GM12874 (cell line): Measurements from ENCODE around the gene CLOCK.

Source experiments
- CTCF ChIP-seq: IDR thresholded peaks from 2 replicates; pipeline ENCODE4 v1.5.1; 2011; ENCODE audit warnings: low read depth, mild to moderate bottlenecking, control low read depth, low read length, moderate library complexity; ENCODE audit not compliant: insufficient read depth

CLOCK gene

DNA sequence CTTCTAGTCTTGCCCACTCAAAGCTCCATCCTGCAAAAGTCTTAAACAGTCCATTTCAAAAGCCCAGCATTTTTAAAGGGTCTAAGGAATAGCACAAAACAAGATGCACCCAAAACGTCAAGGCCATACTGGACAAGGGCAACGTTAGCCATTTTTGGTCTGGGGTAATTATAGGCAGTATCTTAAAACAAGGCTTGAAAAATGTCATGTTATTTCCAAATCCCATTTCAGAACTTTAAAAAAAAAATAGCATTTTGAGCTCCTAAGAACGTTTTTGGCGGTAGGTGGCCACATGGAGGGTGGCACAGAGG, 151.5 kb downstream of the CLOCK start:
- TF ChIP-seq CTCF = no peak

DNA sequence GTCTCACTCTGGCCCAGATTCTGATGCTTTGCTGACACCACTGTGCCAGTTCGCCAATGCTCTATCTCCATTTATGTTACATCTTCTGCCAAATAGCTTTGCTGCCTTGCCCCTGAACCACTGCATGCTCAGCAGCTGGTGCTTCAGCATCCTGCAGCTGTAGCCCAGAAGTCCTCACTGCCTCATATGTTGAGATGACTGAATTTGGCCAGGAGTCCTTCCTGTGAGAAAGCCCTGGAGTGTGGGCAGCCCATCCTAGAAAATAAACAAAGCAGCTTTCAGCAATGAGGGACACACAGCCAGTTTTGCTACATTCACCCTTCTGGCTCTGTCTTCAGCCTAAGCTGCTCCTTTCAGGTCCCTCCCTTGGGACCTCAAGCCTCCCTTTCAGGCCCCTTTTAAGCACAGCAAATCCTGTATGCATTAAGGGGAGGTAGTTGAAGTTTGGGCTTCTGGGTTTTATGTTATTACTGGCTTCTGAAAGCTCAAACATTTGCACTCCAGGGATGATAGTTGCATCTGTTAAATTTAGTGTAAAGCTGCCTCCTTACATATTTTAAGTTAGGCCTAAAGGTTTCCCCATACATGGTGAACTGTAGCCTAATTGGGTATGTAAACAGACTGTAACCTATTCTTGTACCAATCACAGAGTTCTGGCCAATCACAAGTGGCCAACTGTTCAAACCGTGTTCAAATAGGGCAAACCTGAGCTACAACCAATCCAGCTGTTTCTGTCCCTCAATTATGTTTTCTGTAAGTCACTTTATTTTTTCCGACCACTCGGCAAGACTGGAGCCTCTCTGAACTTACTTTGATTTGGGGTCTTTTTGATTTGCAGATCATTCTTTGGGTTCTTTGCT, 153.0 kb downstream of the CLOCK start:
- TF ChIP-seq CTCF = no peak

DNA sequence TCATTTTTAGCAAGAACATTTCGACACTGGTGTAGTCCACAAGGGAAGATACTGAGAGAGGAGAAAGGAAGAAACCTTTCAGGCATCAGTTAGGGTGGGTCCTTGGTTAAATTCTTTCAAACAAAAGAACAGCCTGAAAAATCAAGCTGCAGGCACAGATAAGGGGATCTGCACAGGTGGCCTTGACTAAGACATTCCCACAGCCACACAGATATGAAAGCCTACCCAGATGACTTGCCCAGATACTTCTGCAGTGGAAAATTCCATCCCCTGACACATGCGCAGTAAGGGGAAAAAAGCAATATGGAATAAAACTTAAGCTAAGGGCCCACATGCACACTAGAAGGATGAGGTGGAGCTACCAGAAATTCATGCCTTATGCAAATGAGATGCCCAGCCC, 159.9 kb downstream of the CLOCK start:
- TF ChIP-seq CTCF = no peak

GRCh38 chr4:55386073-55386472, 160.6 kb downstream of the CLOCK start:
- no peak for TF ChIP-seq CTCF

DNA sequence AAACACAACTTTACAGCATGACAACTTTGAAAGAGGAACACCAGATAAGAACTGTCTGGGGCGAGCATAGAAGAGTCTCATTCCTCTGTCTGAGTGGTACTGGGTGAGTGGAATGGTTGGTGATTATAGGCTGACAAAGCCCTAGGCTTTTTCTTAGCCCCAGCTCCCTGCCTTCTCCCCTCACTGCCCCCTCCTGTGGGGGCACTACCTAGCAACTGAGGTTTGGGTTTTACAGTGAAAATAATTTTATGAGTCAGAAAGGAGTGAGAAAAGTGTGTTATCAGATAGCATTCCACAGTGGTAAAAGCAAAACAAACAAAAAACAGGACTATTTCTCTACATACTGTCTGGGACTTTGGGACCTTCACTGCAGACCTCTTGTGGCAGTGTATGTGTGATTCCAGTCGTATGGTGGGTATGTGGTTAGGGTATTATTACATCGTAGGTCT, 161.5 kb downstream of the CLOCK start:
- no peak for TF ChIP-seq CTCF

GRCh38 chr4:55382488-55383003, 164.2 kb downstream of the CLOCK start:
- no peak for TF ChIP-seq CTCF

DNA sequence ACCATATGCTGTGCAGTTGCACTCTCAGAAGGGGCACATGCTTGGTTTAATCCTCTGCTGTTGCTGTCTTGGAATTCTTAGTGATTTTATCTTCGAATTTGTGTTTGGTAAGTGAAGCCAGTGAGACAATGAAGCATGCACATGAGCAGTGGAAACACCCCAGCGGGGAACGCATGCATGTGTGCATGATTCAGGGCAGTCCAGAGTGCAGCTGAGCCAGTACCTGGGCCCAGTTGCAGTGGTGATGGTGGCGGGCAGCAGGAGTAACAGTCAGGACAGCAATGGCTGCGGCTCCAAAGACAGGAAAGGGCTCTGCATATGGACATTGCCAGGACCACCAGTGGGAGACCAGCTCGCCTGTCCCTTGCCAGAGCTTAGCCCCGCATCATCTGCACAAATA, 165.2 kb downstream of the CLOCK start:
- TF ChIP-seq CTCF = no peak
